Naive thymus-derived CD4-positive, alpha-beta T cell (primary cell): Measurements from ENCODE around the gene TLE7. TPM values are rescaled to one million over a fixed set of nuclear protein-coding genes. Genes with fewer than 3 reads are reported as not detected.

Experiments
- ATAC-seq: fragments of 150-1000 bp; cut with Tn5 transposase; 2 replicates; pipeline ENCODE4 v1.10.0; 2021; ENCODE audit warnings: mild to moderate bottlenecking, moderate library complexity
- CTCF ChIA-PET: fragments of 350-600 bp; sonication (Branson Sonifier 250); formaldehyde crosslinking; loops from one replicate; lab custom pipeline; 2021; ENCODE audit warnings: antibody characterized with exemption; lab: Charles Lee
- POLR2A ChIA-PET: fragments of 350-600 bp; sonication (Branson Sonifier 250); formaldehyde crosslinking; loops from one replicate; lab custom pipeline; 2021; ENCODE audit warnings: antibody characterized with exemption, inconsistent platforms; lab: Charles Lee
- DNase-seq, 9 donors: peaks; one replicate each; pipeline versions ENCODE4 v3.0.0 to v3.0.0-alpha.2; 2020 to 2022; ENCODE audit warnings: mixed read lengths in 1 of 9
- H3K27ac ChIP-seq: one replicate; pipeline ENCODE4 v1.7.0; 2013; ENCODE audit warnings: mild to moderate bottlenecking, low read depth, low read length, moderate library complexity
- H3K27me3 ChIP-seq, 2 donors: one replicate each; pipeline ENCODE4 v1.7.0; 2013; ENCODE audit warnings: low read length in 2 of 2, mild to moderate bottlenecking in 2 of 2, moderate library complexity in 2 of 2; ENCODE audit not compliant: control insufficient read depth in 2 of 2, insufficient read depth in 2 of 2
- H3K36me3 ChIP-seq, 3 experiments: 1 replicate in 2 of 3; 2 replicates in 1 of 3; pipeline ENCODE4 v1.7.0; 2013; ENCODE audit warnings: low read length in 3 of 3, mild to moderate bottlenecking in 3 of 3, moderate library complexity in 1 of 3; ENCODE audit not compliant: insufficient read depth in 3 of 3, control insufficient read depth in 2 of 3
- H3K4me1 ChIP-seq, 2 donors: one replicate each; pipeline ENCODE4 v1.7.0; 2013; ENCODE audit warnings: low read length in 2 of 2, mild to moderate bottlenecking in 2 of 2, moderate library complexity in 1 of 2; ENCODE audit not compliant: control insufficient read depth in 2 of 2, insufficient read depth in 2 of 2
- H3K4me3 ChIP-seq: 2 replicates; pipeline ENCODE4 v1.7.0; 2013; ENCODE audit warnings: mild to moderate bottlenecking, low read length
- H3K9me3 ChIP-seq, 3 experiments: 1 replicate in 2 of 3; 2 replicates in 1 of 3; pipeline ENCODE4 v1.7.0; 2013; ENCODE audit warnings: low read length in 3 of 3; ENCODE audit not compliant: control insufficient read depth in 2 of 3
- H3K27ac Mint-ChIP-seq, 9 donors: one replicate each; pipeline ENCODE4 v1.8.0; 2020 to 2022; ENCODE audit warnings: mixed read lengths in 9 of 9, mild to moderate bottlenecking in 8 of 9, moderate library complexity in 5 of 9, inconsistent platforms in 2 of 9
- H3K27me3 Mint-ChIP-seq, 5 donors: one replicate each; pipeline ENCODE4 v1.8.0; 2021 to 2022; ENCODE audit warnings: mixed read lengths in 5 of 5, mild to moderate bottlenecking in 1 of 5
- H3K36me3 Mint-ChIP-seq, 5 donors: one replicate each; pipeline ENCODE4 v1.8.0; 2020 to 2022; ENCODE audit warnings: mixed read lengths in 5 of 5, mild to moderate bottlenecking in 3 of 5, inconsistent platforms in 1 of 5
- H3K4me1 Mint-ChIP-seq, 7 donors: one replicate each; pipeline ENCODE4 v1.8.0; 2020 to 2022; ENCODE audit warnings: mixed read lengths in 7 of 7, mild to moderate bottlenecking in 3 of 7, inconsistent platforms in 1 of 7
- H3K4me3 Mint-ChIP-seq, 10 donors: one replicate each; pipeline ENCODE4 v1.8.0; 2020 to 2022; ENCODE audit warnings: mild to moderate bottlenecking in 10 of 10, mixed read lengths in 10 of 10, moderate library complexity in 6 of 10, inconsistent platforms in 2 of 10
- H3K9me3 Mint-ChIP-seq, 11 donors: one replicate each; pipeline ENCODE4 v1.8.0; 2020 to 2022; ENCODE audit warnings: mixed read lengths in 11 of 11, mild to moderate bottlenecking in 4 of 11, inconsistent platforms in 1 of 11, moderate library complexity in 1 of 11
- intact Hi-C, 2 donors: fragments of 100-400 bp; cut with micrococcal nuclease; formaldehyde crosslinking; loops; one replicate each; pipeline ENCODE4 v1.15.1; 2023
- polyA plus RNA-seq, 2 donors: library from polyadenylated mRNA; unstranded; fragments of 300-500 nt; fragmentation: Illumina TruSeq; gene quantifications; one replicate each; pipeline ENCODE4 v1.2.3, GENCODE V29; 2021
- total RNA-seq, 6 experiments: library from RNA in 5 of 6; stranded (reverse) in 5 of 6; gene quantifications; 1 replicate in 5 of 6; 2 replicates in 1 of 6; pipeline ENCODE4 v1.2.3 and lab custom pipeline; 2021 to 2026

Gene TLE7
- total and polyA plus RNA-seq, 7 experiments from 2014 or later = not detected

DNA sequence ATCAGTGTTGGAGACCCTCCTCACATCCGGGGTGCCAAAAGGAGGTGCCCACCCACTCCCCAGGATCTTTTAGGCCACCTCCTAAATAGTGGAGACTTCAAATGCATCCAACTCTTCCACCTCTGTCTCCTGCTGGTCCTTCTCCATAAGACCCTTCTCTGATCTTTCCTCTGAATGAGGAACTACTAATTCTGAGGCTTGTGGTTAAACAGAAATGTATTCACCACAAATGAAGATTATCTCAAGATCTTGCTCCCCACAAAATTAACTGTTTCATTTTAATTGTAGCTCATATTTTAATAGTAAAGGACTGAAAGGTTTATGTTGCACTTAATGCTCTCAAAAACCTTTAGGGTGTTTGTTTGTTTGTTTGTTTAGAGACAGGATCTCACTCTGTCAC is 34.1 kb downstream of the TLE7 start:
- peaks cover 0 to 23% (median 6%) of the 10 kb centered on the region in 11 donors for H3K9me3 Mint-ChIP-seq
- peaks cover 0 to 2% of the 10 kb centered on the region in 2 donors for H3K27me3 ChIP-seq
- no peak overlapping the region for H3K4me3 Mint-ChIP-seq
- H3K27ac ChIP-seq = no peak overlapping the region
- DNase-seq (no peak), ATAC-seq (no peak)
- ChIA-PET POLR2A (no interaction called here), CTCF (no interaction called here)
- peaks cover 3 to 7% of the 10 kb centered on the region in 2 donors for H3K4me1 ChIP-seq
- H3K36me3 ChIP-seq = no peaks in the 10 kb centered on the region
- peaks cover 0 to 4% (median 0%) of the 10 kb centered on the region in 5 donors for H3K36me3 Mint-ChIP-seq
- peaks cover 0 to 8% (median 0%) of the 10 kb centered on the region in 3 experiments for H3K9me3 ChIP-seq
- peaks cover 23 to 55% (median 30%) of the 10 kb centered on the region in 5 donors for H3K27me3 Mint-ChIP-seq
- H3K4me3 ChIP-seq = no peak overlapping the region
- peaks cover 0 to 23% (median 4%) of the 10 kb centered on the region in 7 donors for H3K4me1 Mint-ChIP-seq
- intact Hi-C loops = no loop called here
- no peak overlapping the region for H3K27ac Mint-ChIP-seq

DNA sequence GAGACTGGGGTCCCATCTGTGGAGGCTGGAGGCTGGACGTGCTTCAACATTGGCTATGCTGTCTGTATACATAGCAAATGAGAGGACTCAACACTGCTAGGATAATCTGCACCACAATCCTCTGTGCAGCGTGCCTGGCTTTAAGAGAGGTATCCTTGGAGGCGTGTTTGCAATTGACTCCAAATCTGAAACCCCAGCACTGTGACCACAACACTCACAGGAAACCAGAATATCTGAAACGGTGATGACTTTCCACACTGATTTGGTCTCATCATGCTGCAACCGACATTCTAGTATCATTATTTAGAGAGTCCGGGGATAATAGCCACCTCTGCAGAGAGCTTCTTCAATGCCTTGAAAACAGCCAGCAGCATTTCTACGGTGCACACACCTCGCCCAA is 35.1 kb downstream of the TLE7 start:
- H3K9me3 Mint-ChIP-seq = peaks cover 0 to 23% (median 6%) of the 10 kb centered on the region in 11 donors
- no peak overlapping the region for H3K4me3 Mint-ChIP-seq
- ATAC-seq = no peak
- Histone ChIP-seq H3K27me3 (no peaks in the 10 kb centered on the region), H3K27ac (no peak overlapping the region), H3K36me3 (no peaks in the 10 kb centered on the region), H3K4me3 (no peak overlapping the region), H3K4me1 (no peaks in the 10 kb centered on the region), H3K9me3 (peaks cover 0 to 8% (median 0%) of the 10 kb centered on the region in 3 experiments)
- ChIA-PET CTCF (interaction anchor here (0.6 kb wide), 2 partner anchors 158 to 207 kb away, joined by 5 read pairs; no protein-coding TSS in a partner anchor), POLR2A (no interaction called here)
- no peak overlapping the region for H3K27ac Mint-ChIP-seq
- peaks cover 23 to 52% (median 28%) of the 10 kb centered on the region in 5 donors for H3K27me3 Mint-ChIP-seq
- no peak for DNase-seq
- intact Hi-C loops = no loop called here
- peaks cover 0 to 21% (median 0%) of the 10 kb centered on the region in 7 donors for H3K4me1 Mint-ChIP-seq
- peaks cover 0 to 4% (median 0%) of the 10 kb centered on the region in 5 donors for H3K36me3 Mint-ChIP-seq

DNA sequence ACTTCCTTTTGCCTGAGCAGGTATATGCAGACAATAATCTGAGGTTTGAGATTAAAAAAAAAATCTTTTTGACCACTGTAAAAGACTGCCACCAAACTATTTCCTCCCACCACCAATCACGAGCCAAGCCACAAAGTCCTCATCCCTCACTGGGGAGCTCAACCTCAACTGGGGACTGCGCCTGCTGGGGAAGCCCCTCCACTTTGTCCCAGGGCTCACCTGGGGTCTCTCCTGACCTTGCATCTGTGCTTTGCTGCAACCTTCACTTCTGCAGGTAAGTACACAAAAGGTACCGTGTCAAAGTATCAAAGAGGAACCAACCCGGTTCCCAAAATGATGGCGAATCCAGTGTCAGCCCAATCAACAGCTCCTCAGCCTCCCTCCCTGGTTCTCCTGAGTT is 35.5 kb downstream of the TLE7 start:
- H3K4me1 ChIP-seq = no peaks in the 10 kb centered on the region
- peaks cover 0 to 4% (median 0%) of the 10 kb centered on the region in 5 donors for H3K36me3 Mint-ChIP-seq
- ChIA-PET POLR2A (no interaction called here), CTCF (interaction anchor here (0.6 kb wide), 2 partner anchors 159 to 208 kb away, joined by 5 read pairs; no protein-coding TSS in a partner anchor)
- no peak overlapping the region for H3K4me3 ChIP-seq
- H3K9me3 ChIP-seq = peaks cover 0 to 8% (median 0%) of the 10 kb centered on the region in 3 experiments
- DNase-seq (no peak), ATAC-seq (no peak)
- intact Hi-C loops = no loop called here
- no peak overlapping the region for H3K27ac Mint-ChIP-seq
- H3K9me3 Mint-ChIP-seq = peaks cover 0 to 23% (median 6%) of the 10 kb centered on the region in 11 donors
- H3K36me3 ChIP-seq = no peaks in the 10 kb centered on the region
- H3K27me3 Mint-ChIP-seq = peaks cover 22 to 52% (median 24%) of the 10 kb centered on the region in 5 donors
- no peaks in the 10 kb centered on the region for H3K27me3 ChIP-seq
- H3K4me3 Mint-ChIP-seq = no peak overlapping the region
- H3K4me1 Mint-ChIP-seq = peaks cover 0 to 21% (median 0%) of the 10 kb centered on the region in 7 donors
- H3K27ac ChIP-seq = no peak overlapping the region

DNA sequence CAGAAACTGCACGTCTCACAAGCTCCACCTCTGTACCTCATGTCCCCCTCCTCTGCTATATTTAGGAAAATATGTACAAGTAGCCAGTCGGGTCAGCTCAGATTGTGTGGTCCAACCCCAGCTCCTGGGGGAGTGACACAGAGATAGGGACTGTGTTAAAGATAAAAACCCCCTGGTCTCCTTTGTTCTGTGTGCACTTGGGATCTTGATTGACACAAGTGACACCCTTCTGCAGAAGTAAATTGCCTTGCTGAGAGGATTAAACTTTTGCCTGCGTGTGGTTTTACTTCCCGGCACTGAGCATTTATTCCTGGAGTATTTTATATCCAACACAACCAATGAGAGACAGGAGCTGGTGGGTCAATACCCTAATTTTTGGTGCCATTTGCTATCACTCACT is 37.5 kb downstream of the TLE7 start:
- no peak overlapping the region for H3K27ac ChIP-seq
- H3K36me3 Mint-ChIP-seq = peaks cover 0 to 4% (median 0%) of the 10 kb centered on the region in 5 donors
- CTCF ChIA-PET = no interaction called here
- H3K4me3 Mint-ChIP-seq = no peak overlapping the region
- H3K4me3 ChIP-seq = no peak overlapping the region
- peaks cover 0 to 8% (median 0%) of the 10 kb centered on the region in 3 experiments for H3K9me3 ChIP-seq
- DNase-seq (no peak), ATAC-seq (no peak)
- H3K4me1 Mint-ChIP-seq = peaks cover 0 to 21% (median 0%) of the 10 kb centered on the region in 7 donors
- H3K27me3 Mint-ChIP-seq = peaks cover 15 to 42% (median 28%) of the 10 kb centered on the region in 5 donors
- intact Hi-C loops = no loop called here
- H3K9me3 Mint-ChIP-seq = peaks cover 0 to 23% (median 6%) of the 10 kb centered on the region in 11 donors
- H3K4me1 ChIP-seq = no peaks in the 10 kb centered on the region
- H3K27me3 ChIP-seq = no peaks in the 10 kb centered on the region
- POLR2A ChIA-PET = no interaction called here
- H3K27ac Mint-ChIP-seq = no peak overlapping the region
- H3K36me3 ChIP-seq = no peaks in the 10 kb centered on the region

DNA sequence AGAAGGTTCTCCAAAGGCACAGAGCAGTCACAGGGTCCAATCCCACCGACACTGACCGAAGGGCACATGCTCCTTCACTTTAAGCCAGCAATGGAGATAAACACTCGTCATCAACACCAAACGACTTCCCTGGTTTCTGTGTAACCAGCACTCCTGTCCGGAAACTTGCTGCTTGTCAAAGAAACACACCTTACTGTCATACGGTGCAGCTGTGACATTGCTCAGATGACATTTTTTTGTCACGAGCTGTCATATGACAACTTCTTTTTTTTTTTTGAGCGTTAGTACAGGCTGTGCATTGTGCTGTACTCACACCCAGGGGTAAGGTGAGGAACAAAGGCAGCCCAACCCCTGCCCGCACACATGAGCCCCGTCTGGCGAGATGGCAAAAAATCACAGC is 39.2 kb downstream of the TLE7 start:
- ATAC-seq = no peak
- ChIA-PET CTCF (no interaction called here), POLR2A (no interaction called here)
- Mint-ChIP-seq H3K27me3 (peaks cover 7 to 32% (median 30%) of the 10 kb centered on the region in 5 donors), H3K9me3 (peaks cover 0 to 23% (median 6%) of the 10 kb centered on the region in 11 donors), H3K4me3 (no peak overlapping the region), H3K27ac (no peak overlapping the region), H3K36me3 (peaks cover 0 to 4% (median 0%) of the 10 kb centered on the region in 5 donors), H3K4me1 (peaks cover 0 to 17% (median 0%) of the 10 kb centered on the region in 7 donors)
- no peaks in the 10 kb centered on the region for H3K36me3 ChIP-seq
- DNase-seq = no peak
- intact Hi-C loops = no loop called here
- H3K27me3 ChIP-seq = no peaks in the 10 kb centered on the region
- H3K4me3 ChIP-seq = no peak overlapping the region
- H3K9me3 ChIP-seq = peaks cover 0 to 8% (median 0%) of the 10 kb centered on the region in 3 experiments
- no peaks in the 10 kb centered on the region for H3K4me1 ChIP-seq
- H3K27ac ChIP-seq = no peak overlapping the region

DNA sequence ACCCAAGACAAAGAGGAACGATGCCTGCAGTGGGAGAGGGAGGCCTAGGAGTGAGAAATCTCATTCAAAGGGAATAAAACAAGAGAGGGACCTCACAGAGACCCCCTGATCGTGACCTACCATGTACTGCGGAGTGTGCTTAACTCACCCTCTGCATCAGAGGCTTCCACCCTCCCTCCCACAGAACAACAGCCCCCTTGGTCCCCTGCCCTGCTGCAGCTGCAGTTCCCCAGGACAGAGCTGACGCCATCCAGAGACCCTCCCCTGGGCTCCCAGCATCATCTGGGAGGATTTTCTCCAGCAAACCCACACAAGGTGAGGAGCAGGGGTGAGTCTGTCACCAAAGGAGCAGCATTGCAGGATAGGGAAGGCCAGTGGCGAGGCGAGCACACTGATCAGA is 39.8 kb downstream of the TLE7 start:
- Histone ChIP-seq H3K4me1 (no peaks in the 10 kb centered on the region), H3K27ac (no peak overlapping the region), H3K36me3 (no peaks in the 10 kb centered on the region), H3K9me3 (peaks cover 0 to 8% (median 0%) of the 10 kb centered on the region in 3 experiments), H3K27me3 (no peaks in the 10 kb centered on the region), H3K4me3 (no peak overlapping the region)
- peaks cover 2 to 32% (median 25%) of the 10 kb centered on the region in 5 donors for H3K27me3 Mint-ChIP-seq
- peaks cover 0 to 23% (median 6%) of the 10 kb centered on the region in 11 donors for H3K9me3 Mint-ChIP-seq
- no peak for ATAC-seq
- H3K27ac Mint-ChIP-seq = no peak overlapping the region
- H3K4me1 Mint-ChIP-seq = peaks cover 0 to 10% (median 0%) of the 10 kb centered on the region in 7 donors
- CTCF ChIA-PET = no interaction called here
- H3K36me3 Mint-ChIP-seq = peaks cover 0 to 4% (median 0%) of the 10 kb centered on the region in 5 donors
- H3K4me3 Mint-ChIP-seq = no peak overlapping the region
- intact Hi-C loops = no loop called here
- POLR2A ChIA-PET = no interaction called here
- DNase-seq = no peak
